ENCODE results near the gene HYAL1.

HYAL1 gene

GRCh38 chr3:50341537-50341936 lies 38.2 kb upstream of the HYAL1 start:
- Histone ChIP-seq H3K36me3 (ENCODE audit: control insufficient read depth, insufficient read depth, low read length) (no peaks in the 10 kb centered on the region), H3K27me3 (ENCODE audit: control insufficient read depth, insufficient read depth, low read length) (no peaks in the 10 kb centered on the region), H3K4me3 (ENCODE audit: low read length) (peak overlapping the region; percentile 76), H3K27ac (ENCODE audit: low read depth, low read length) (no peak overlapping the region), H3K9ac (ENCODE audit: low read length) (no peak overlapping the region), H3K4me1 (ENCODE audit: control insufficient read depth, insufficient read depth, low read length) (peaks cover 4% of the 10 kb centered on the region)

GRCh38 chr3:50340448-50341329 lies 37.3 kb upstream of the HYAL1 start, which contains the start of gene RASSF1:
Gene RASSF1 (minus strand): TSS chr3:50340836. CDS start chr3:50340805, 31 bp downstream.
- Histone ChIP-seq H3K9ac (ENCODE audit: low read length) (peak within 1 kb of the TSS; percentile 69), H3K36me3 (ENCODE audit: control insufficient read depth, insufficient read depth, low read length) (no peaks in the 10 kb centered on the region), H3K4me1 (ENCODE audit: control insufficient read depth, insufficient read depth, low read length) (peaks cover 7% of the 10 kb centered on the region), H3K27ac (ENCODE audit: low read depth, low read length) (peak within 1 kb of the TSS; percentile 67), H3K27me3 (ENCODE audit: control insufficient read depth, insufficient read depth, low read length) (no peaks in the 10 kb centered on the region), H3K4me3 (ENCODE audit: low read length) (peak within 1 kb of the TSS; percentile 76)

GRCh38 chr3:50340147-50340447 lies 36.7 kb upstream of the HYAL1 start:
- Histone ChIP-seq H3K27ac (ENCODE audit: low read depth, low read length) (peak overlapping the region; percentile 67), H3K4me1 (ENCODE audit: control insufficient read depth, insufficient read depth, low read length) (peaks cover 7% of the 10 kb centered on the region), H3K36me3 (ENCODE audit: control insufficient read depth, insufficient read depth, low read length) (no peaks in the 10 kb centered on the region), H3K27me3 (ENCODE audit: control insufficient read depth, insufficient read depth, low read length) (no peaks in the 10 kb centered on the region), H3K9ac (ENCODE audit: low read length) (peak overlapping the region; percentile 69), H3K4me3 (ENCODE audit: low read length) (peak overlapping the region; percentile 76)

- H3K4me1 ChIP-seq (ENCODE audit: control insufficient read depth, insufficient read depth, low read length): peaks cover 7% of the 10 kb centered on the region
- no peaks in the 10 kb centered on the region for H3K36me3 ChIP-seq (ENCODE audit: control insufficient read depth, insufficient read depth, low read length)
- H3K9ac ChIP-seq (ENCODE audit: low read length): peak overlapping the region; percentile 69
- no peaks in the 10 kb centered on the region for H3K27me3 ChIP-seq (ENCODE audit: control insufficient read depth, insufficient read depth, low read length)
- H3K4me3 ChIP-seq (ENCODE audit: low read length): peak overlapping the region; percentile 76
- peak overlapping the region; percentile 1 for H3K27ac ChIP-seq (ENCODE audit: low read depth, low read length)
These were observed 36.2 kb upstream of the HYAL1 start for GRCh38 chr3:50339485-50340146.

- Histone ChIP-seq H3K36me3 (ENCODE audit: control insufficient read depth, insufficient read depth, low read length) (no peaks in the 10 kb centered on the region), H3K4me1 (ENCODE audit: control insufficient read depth, insufficient read depth, low read length) (peaks cover 7% of the 10 kb centered on the region), H3K27me3 (ENCODE audit: control insufficient read depth, insufficient read depth, low read length) (no peaks in the 10 kb centered on the region), H3K4me3 (ENCODE audit: low read length) (peak overlapping the region; percentile 45), H3K27ac (ENCODE audit: low read depth, low read length) (peak overlapping the region; percentile 38), H3K9ac (ENCODE audit: low read length) (no peak overlapping the region)
These were observed 35.6 kb upstream of the HYAL1 start for GRCh38 chr3:50338965-50339364.

- Histone ChIP-seq H3K36me3 (ENCODE audit: control insufficient read depth, insufficient read depth, low read length) (no peaks in the 10 kb centered on the region), H3K9ac (ENCODE audit: low read length) (peak overlapping the region; percentile 85), H3K27me3 (ENCODE audit: control insufficient read depth, insufficient read depth, low read length) (no peaks in the 10 kb centered on the region), H3K27ac (ENCODE audit: low read depth, low read length) (peak overlapping the region; percentile 96), H3K4me3 (ENCODE audit: low read length) (peak overlapping the region; percentile 87), H3K4me1 (ENCODE audit: control insufficient read depth, insufficient read depth, low read length) (peaks cover 7% of the 10 kb centered on the region)
These were observed 33.9 kb upstream of the HYAL1 start for GRCh38 chr3:50337175-50337861.

- H3K27ac ChIP-seq (ENCODE audit: low read depth, low read length): peak overlapping the region; percentile 96
- no peaks in the 10 kb centered on the region for H3K27me3 ChIP-seq (ENCODE audit: control insufficient read depth, insufficient read depth, low read length)
- peaks cover 7% of the 10 kb centered on the region for H3K4me1 ChIP-seq (ENCODE audit: control insufficient read depth, insufficient read depth, low read length)
- H3K36me3 ChIP-seq (ENCODE audit: control insufficient read depth, insufficient read depth, low read length): no peaks in the 10 kb centered on the region
- H3K4me3 ChIP-seq (ENCODE audit: low read length): peak overlapping the region; percentile 87
- peak overlapping the region; percentile 85 for H3K9ac ChIP-seq (ENCODE audit: low read length)
These were observed 33.2 kb upstream of the HYAL1 start for GRCh38 chr3:50336452-50337174.

GRCh38 chr3:50334339-50335075 lies 31.1 kb upstream of the HYAL1 start:
- H3K4me3 ChIP-seq (ENCODE audit: low read length): no peak overlapping the region

GRCh38 chr3:50333744-50334328 lies 30.5 kb upstream of the HYAL1 start:
- H3K9ac ChIP-seq (ENCODE audit: low read length): no peak overlapping the region
- H3K36me3 ChIP-seq (ENCODE audit: control insufficient read depth, insufficient read depth, low read length): peaks cover 6% of the 10 kb centered on the region

More at GRCh38 chr3:50334339-50335075, 31.1 kb upstream of the HYAL1 start:
- Histone ChIP-seq H3K4me1 (ENCODE audit: control insufficient read depth, insufficient read depth, low read length) (peaks cover 3% of the 10 kb centered on the region), H3K9ac (ENCODE audit: low read length) (no peak overlapping the region), H3K27me3 (ENCODE audit: control insufficient read depth, insufficient read depth, low read length) (no peaks in the 10 kb centered on the region), H3K27ac (ENCODE audit: low read depth, low read length) (no peak overlapping the region), H3K36me3 (ENCODE audit: control insufficient read depth, insufficient read depth, low read length) (peaks cover 6% of the 10 kb centered on the region)

GRCh38 chr3:50331364-50331907 lies 28.1 kb upstream of the HYAL1 start:
- H3K36me3 ChIP-seq (ENCODE audit: control insufficient read depth, insufficient read depth, low read length): peaks cover 6% of the 10 kb centered on the region
- H3K4me3 ChIP-seq (ENCODE audit: low read length): no peak overlapping the region
- H3K9ac ChIP-seq (ENCODE audit: low read length): no peak overlapping the region
- H3K27me3 ChIP-seq (ENCODE audit: control insufficient read depth, insufficient read depth, low read length): no peaks in the 10 kb centered on the region
- H3K4me1 ChIP-seq (ENCODE audit: control insufficient read depth, insufficient read depth, low read length): peaks cover 16% of the 10 kb centered on the region
- no peak overlapping the region for H3K27ac ChIP-seq (ENCODE audit: low read depth, low read length)

More at GRCh38 chr3:50333744-50334328, 30.5 kb upstream of the HYAL1 start:
- Histone ChIP-seq H3K27me3 (ENCODE audit: control insufficient read depth, insufficient read depth, low read length) (no peaks in the 10 kb centered on the region), H3K4me3 (ENCODE audit: low read length) (no peak overlapping the region), H3K27ac (ENCODE audit: low read depth, low read length) (no peak overlapping the region), H3K4me1 (ENCODE audit: control insufficient read depth, insufficient read depth, low read length) (peaks cover 3% of the 10 kb centered on the region)

GRCh38 chr3:50330330-50330729 lies 27.0 kb upstream of the HYAL1 start:
- Histone ChIP-seq H3K27me3 (ENCODE audit: control insufficient read depth, insufficient read depth, low read length) (no peaks in the 10 kb centered on the region), H3K4me1 (ENCODE audit: control insufficient read depth, insufficient read depth, low read length) (peaks cover 13% of the 10 kb centered on the region), H3K4me3 (ENCODE audit: low read length) (no peak overlapping the region), H3K27ac (ENCODE audit: low read depth, low read length) (no peak overlapping the region), H3K36me3 (ENCODE audit: control insufficient read depth, insufficient read depth, low read length) (peaks cover 12% of the 10 kb centered on the region), H3K9ac (ENCODE audit: low read length) (no peak overlapping the region)
